Measurements from ENCODE around the gene HMGCS2.
A peak's percentile ranks its signal among the peaks of the same experiment; 100 is the strongest.
"Not testable (repeated sequence)": the region's sequence is repeated elsewhere in the genome, so short reads cannot be mapped to it uniquely, and the experiment has no call there.

Gene HMGCS2

GRCh38 chr1:119725626-119726025, 43.1 kb downstream of the HMGCS2 start:
- DNase-seq: no peak

DNA sequence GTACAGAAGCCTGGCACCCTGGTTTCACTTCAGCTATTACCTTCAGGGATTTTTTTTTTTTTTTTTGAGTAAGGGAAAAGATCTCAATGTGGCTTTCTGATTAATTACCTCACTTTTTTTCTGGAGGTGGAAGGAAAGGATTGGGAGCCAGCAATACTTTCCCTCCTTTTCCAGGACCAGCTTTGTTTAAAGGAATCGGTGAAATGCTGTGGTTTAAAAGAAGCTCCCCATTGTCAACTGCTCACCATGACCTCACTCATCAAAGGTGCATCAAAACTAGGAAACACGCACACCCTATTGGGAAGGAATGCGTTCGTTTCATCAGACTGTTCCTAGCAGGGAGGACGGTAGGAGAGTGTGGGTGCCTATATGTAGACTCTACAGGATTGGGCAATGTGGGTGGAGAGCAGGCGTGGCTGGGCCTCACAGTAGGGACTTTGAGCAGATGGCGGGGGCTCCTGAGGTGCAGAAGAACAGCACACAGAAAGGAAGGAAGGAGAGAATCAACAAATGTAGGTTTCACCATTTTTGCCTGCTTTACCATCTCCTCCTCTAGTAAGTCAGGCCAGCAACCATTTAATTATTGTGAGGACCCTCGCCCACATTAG, 44.0 kb downstream of the HMGCS2 start:
- no peak for DNase-seq

DNA sequence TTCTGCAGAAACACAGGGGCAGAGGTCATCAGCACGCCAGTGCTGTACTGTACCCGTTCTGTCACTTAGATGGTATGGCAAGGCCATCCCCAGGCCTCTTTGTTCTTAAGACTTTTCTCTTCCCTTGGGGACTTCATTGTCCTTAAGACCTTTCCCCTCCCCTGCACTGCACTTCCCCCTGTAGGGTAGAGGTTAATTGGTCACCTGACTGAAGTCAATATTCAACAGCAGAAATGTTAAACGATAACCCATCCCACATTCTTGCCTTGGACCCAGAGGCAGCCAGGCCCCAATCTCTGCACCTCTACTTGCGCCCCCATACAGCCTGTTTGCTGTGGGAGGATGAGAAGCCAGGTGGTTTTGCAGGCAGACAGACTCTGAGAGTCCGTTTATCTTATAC, 46.8 kb downstream of the HMGCS2 start:
- DNase-seq: no peak

GRCh38 chr1:119720866-119721440, 47.8 kb downstream of the HMGCS2 start:
- no peak for DNase-seq

DNA sequence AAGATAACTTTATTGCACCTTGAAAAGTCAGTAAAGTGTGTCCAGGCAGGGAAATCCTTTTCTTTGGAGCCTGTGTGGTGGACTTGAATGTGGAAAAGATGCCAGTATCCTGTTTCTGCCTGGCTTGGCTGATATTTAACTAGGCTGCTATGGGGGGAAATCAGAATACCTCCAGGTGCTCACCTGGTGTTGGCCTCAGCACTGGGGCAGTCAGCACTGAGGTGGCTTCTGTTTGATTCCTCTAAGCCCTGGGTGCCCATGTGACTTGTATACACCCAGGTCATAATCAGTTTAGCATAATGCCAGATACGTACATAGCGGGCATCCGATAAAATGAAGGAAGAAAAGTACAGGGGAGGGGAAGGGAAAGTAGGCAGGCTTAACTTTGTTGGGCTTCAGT, 49.7 kb downstream of the HMGCS2 start:
- DNase-seq: no peak

DNA sequence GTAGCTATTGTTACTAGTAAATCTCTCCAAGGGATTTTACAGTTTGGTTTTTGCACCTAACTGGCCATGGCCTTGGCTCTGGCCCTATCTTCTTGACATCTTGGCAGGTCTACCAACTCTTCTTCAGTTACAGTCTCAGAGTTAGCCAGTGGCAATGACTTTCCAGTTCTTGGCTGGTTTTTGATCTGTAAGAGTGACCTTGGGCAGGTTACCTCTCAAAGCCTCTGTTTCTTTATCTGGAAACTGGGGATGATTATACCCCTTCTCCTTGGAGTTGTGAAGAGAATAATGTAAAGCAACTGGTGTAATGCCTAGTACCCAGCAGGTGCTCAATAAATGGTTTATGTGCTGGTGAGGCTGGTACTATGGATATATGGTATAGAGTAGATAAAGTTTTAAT, 50.3 kb downstream of the HMGCS2 start:
- DNase-seq: no peak

- peak in 2 of 3 experiments; percentile 7 to 32 for DNase-seq
Observed at GRCh38 chr1:119715542-119715941, 53.2 kb downstream of the HMGCS2 start.

GRCh38 chr1:119714583-119714982, 54.1 kb downstream of the HMGCS2 start:
- no peak for DNase-seq

- peak in 2 of 3 experiments; percentile 49 to 73 for DNase-seq
Observed at GRCh38 chr1:119713749-119714456, 54.8 kb downstream of the HMGCS2 start.

DNA sequence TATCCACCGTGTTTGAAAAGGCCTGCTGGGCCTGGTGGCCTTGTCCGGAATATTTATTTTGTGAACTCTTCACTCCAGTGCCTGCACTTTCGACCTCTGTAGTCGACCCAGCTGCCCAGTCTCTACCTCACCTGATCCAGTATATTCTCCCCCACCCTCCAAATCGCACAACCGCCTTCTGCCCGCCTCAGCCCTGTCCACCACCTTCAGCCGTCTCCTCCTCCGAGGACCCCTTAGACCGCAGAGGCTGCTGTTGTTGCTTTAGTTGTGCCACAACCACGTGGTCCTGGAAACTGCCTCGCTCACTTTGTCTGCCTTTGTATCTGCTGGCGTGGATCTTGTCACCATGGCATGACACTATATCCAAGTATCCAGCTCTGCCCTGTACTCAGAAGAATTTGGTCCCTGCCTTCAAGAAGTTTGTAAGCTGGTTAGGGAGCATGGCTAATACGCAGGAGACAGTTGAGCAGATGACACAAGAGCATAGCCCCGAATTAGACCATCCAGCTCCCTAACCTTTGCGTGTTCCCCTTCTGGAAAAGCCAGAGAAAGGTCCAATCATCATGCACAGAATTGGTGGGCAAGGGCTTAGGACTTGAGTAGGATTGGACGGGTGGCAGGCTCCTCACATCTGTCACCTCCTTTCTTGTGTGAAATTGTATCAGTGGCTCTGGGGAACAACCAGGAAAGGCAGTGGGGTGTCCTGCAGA, 55.5 kb downstream of the HMGCS2 start:
- DNase-seq: peak in 2 of 3 experiments; percentile 61 to 72

- DNase-seq: peak; percentile 21 to 88 (median 76)
Observed at GRCh38 chr1:119712342-119713038, 56.2 kb downstream of the HMGCS2 start.

- peak; percentile 60 to 91 (median 73) for DNase-seq
Observed at GRCh38 chr1:119711804-119712341, 56.8 kb downstream of the HMGCS2 start, which contains the start of gene PHGDH. TSS of gene PHGDH (plus strand) at chr1:119711934. CDS start at chr1:119712023, 89 bp downstream.

DNA sequence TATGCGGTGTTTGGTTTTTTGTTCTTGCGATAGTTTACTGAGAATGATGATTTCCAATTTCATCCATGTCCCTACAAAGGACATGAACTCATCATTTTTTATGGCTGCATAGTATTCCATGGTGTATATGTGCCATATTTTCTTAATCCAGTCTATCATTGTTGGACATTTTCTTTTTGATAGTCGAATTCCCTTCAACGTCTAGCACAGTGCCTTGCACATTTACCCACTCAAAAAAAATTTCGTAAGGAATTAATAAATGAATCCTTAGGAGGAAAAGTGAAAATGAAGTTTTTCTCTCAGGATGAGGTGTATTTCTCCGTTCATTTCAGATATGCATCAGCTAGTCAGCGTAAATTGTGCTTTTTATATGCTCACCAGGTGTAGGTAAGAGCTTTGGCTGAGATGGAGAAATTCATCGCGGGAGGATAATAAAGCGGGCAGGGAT, 57.3 kb downstream of the HMGCS2 start:
- DNase-seq: not testable (repeated sequence)

DNA sequence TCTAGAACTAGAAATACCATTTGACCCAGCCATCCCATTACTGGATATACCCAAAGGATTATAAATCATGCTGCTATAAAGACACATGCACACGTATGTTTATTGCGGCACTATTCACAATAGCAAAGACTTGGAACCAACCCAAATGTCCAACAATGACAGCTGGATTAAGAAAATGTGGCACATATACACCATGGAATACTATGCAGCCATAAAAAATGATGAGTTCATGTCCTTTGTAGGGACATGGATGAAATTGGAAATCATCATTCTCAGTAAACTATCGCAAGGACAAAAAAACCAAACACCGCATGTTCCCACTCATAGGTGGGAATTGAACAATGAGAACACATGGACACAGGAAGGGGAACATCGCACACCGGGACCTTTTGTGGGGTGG, 62.1 kb downstream of the HMGCS2 start:
- not testable (repeated sequence) for DNase-seq

DNA sequence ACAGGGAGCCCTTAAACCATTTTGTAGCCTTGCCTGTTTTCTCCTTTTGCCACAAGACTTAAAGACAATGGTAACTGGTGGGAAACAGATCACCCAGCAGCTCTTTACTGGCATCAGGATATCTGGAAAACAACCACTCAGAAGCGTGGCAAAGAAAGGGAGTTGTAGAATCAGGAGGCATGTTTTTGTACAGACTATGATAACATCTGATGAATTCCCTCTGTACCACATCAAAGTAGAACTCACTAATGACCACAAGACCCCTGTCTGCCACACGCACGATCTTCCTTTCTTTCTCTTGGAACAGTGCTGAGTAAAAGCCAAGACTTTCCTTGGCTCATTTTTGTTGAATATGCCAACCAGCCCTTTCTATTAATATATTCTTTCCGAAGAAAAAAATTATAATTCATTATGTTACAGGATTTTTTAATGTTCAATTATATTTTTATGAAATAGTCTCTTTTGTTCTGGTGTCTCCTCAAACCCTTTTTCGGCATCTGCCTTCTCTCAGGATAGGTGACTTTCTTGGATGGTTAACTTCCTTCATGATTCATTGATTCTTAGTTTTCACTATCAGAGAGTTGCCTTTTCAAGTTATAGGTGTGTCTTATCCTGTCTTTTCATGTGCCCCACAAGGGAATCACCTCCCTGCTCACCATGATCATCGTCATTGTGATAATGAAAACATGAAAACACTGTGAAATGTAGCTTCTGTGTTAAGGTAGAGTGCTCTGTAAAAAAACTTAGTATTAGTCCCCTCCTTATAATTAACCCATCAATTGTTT, 64.8 kb downstream of the HMGCS2 start:
- no peak for DNase-seq

- DNase-seq: no peak
Observed at GRCh38 chr1:119702384-119702783, 66.3 kb downstream of the HMGCS2 start.

DNA sequence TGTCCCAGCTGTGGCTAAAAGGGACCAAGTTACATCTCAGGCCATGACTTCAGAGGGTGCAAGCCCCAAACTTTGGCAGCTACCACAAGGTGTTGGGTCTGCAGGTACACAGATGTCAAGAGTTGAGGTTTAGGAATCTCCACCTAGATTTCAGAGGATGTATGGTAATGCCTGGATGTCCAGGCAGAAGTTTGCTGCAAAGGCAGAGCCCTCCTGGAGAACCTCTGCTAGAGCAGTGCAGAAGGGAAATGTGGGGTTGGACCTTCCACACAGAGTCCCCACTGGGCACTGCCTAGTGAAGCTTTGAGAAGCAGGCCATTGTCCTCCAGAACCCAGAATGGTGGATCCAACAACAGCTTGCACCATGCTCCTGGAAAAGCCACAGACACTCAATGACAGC, 67.0 kb downstream of the HMGCS2 start:
- DNase-seq: no peak

- no peak for DNase-seq
Observed at GRCh38 chr1:119700326-119700725, 68.4 kb downstream of the HMGCS2 start.

Measured in NCI-H1417 (cell line).